ENCODE data around the gene GIPC3. TPM values are rescaled to one million over a fixed set of nuclear protein-coding genes. Genes with fewer than 3 reads are reported as not detected.

GIPC3 gene
- total and polyA plus RNA-seq, 2 experiments from 2014 or later: 0.48 to 0.59 TPM

DNA sequence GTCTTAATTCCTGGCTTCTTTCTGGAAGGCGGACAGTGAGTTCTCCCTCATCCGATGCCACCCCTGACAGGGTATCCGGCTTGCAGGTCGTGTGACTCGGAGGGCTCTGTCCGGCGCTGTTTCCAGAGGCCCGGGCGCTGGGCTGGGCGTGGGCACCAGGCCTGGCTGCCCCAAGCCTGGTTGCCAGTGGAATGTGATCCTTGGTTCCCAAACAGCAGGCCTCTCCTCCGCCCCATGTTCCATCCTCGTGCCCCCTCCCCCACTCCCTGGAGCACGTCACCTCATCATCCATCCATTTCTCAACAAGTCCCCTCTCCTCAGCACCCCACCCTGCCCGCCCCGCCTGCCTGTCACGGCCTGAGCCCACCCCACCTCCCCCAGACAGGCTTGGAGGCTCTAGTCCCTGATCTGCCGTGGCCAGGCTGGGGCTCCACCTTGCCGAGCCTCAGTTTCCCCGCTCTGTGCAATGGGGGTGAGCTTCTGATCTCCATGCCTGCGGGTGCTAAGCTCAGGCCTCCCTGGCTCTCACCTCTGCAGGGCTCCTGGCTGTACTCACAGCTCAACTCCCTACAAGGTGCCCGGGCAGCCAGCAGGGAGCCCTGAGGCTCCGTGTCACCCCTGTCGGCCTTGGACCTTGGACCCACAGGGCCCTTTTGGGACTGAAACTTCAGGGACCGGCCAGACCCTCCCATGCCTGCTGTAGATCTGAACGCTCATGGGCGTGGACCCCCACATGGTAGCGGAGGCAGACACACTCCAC lies 19.1 kb downstream of the GIPC3 start:
- peaks cover 11% of the 10 kb centered on the region for H3K4me1 Mint-ChIP-seq
- peaks cover 11% of the 10 kb centered on the region for H3K27me3 ChIP-seq (ENCODE audit: insufficient read depth)
- no peaks in the 10 kb centered on the region for H3K9me2 ChIP-seq (ENCODE audit: insufficient read depth)
- no peak overlapping the region for H3K27ac ChIP-seq (ENCODE audit: low read depth)
- no peaks in the 10 kb centered on the region for H3K36me3 ChIP-seq (ENCODE audit: insufficient read depth)
- H3K79me2 ChIP-seq (replicated peaks; ENCODE audit: insufficient read depth): no peaks in the 10 kb centered on the region
- H3K4me1 ChIP-seq (ENCODE audit: insufficient read depth): peaks cover 10% of the 10 kb centered on the region
- no peak overlapping the region for H3K4me3 Mint-ChIP-seq
- H3K4me3 ChIP-seq: no peak overlapping the region
- H4K20me1 ChIP-seq (replicated peaks; ENCODE audit: insufficient read depth): no peaks in the 10 kb centered on the region
- no peak for ATAC-seq
- peaks cover 12% of the 10 kb centered on the region for H3K27me3 Mint-ChIP-seq (ENCODE audit: insufficient read depth, low read depth, poor library complexity)
- no peaks in the 10 kb centered on the region for H3K9me3 Mint-ChIP-seq
- no peak overlapping the region for H3K4me2 ChIP-seq
- H2AFZ ChIP-seq: no peak overlapping the region
- DNase-seq (ENCODE audit: low spot score): no peak
- TF ChIP-seq ZNF331 (CRISPR knock-in tag; IDR thresholded peaks at IDR 0.05; ENCODE audit: low read depth) (no peak), NANOG (IDR thresholded peaks at IDR 0.05; ENCODE audit: borderline replicate concordance) (no peak), STAT1 (IDR thresholded peaks at IDR 0.05; ENCODE audit: unreplicated experiment) (no peak), REST (IDR thresholded peaks at IDR 0.05; ENCODE audit: unreplicated experiment) (no peak), POLR2AphosphoS5 (IDR thresholded peaks at IDR 0.05; ENCODE audit: low read depth) (no peak), CTCF (conservative IDR thresholded peaks at IDR 0.05; ENCODE audit: low read depth in 2 of 2) (no peak), JUNB (IDR thresholded peaks at IDR 0.05; ENCODE audit: unreplicated experiment) (no peak), EZH2phosphoT487 (IDR thresholded peaks at IDR 0.05; ENCODE audit: unreplicated experiment) (no peak), EZH2 (IDR thresholded peaks at IDR 0.05; ENCODE audit: low read depth, unreplicated experiment) (no peak), ETS1 (IDR thresholded peaks at IDR 0.05) (no peak), ZNF114 (CRISPR knock-in tag; IDR thresholded peaks at IDR 0.05) (no peak), CREB1 (CRISPR knock-in tag; IDR thresholded peaks at IDR 0.05; ENCODE audit: low read depth) (no peak)
- TF ChIP-seq, protein P1, sequence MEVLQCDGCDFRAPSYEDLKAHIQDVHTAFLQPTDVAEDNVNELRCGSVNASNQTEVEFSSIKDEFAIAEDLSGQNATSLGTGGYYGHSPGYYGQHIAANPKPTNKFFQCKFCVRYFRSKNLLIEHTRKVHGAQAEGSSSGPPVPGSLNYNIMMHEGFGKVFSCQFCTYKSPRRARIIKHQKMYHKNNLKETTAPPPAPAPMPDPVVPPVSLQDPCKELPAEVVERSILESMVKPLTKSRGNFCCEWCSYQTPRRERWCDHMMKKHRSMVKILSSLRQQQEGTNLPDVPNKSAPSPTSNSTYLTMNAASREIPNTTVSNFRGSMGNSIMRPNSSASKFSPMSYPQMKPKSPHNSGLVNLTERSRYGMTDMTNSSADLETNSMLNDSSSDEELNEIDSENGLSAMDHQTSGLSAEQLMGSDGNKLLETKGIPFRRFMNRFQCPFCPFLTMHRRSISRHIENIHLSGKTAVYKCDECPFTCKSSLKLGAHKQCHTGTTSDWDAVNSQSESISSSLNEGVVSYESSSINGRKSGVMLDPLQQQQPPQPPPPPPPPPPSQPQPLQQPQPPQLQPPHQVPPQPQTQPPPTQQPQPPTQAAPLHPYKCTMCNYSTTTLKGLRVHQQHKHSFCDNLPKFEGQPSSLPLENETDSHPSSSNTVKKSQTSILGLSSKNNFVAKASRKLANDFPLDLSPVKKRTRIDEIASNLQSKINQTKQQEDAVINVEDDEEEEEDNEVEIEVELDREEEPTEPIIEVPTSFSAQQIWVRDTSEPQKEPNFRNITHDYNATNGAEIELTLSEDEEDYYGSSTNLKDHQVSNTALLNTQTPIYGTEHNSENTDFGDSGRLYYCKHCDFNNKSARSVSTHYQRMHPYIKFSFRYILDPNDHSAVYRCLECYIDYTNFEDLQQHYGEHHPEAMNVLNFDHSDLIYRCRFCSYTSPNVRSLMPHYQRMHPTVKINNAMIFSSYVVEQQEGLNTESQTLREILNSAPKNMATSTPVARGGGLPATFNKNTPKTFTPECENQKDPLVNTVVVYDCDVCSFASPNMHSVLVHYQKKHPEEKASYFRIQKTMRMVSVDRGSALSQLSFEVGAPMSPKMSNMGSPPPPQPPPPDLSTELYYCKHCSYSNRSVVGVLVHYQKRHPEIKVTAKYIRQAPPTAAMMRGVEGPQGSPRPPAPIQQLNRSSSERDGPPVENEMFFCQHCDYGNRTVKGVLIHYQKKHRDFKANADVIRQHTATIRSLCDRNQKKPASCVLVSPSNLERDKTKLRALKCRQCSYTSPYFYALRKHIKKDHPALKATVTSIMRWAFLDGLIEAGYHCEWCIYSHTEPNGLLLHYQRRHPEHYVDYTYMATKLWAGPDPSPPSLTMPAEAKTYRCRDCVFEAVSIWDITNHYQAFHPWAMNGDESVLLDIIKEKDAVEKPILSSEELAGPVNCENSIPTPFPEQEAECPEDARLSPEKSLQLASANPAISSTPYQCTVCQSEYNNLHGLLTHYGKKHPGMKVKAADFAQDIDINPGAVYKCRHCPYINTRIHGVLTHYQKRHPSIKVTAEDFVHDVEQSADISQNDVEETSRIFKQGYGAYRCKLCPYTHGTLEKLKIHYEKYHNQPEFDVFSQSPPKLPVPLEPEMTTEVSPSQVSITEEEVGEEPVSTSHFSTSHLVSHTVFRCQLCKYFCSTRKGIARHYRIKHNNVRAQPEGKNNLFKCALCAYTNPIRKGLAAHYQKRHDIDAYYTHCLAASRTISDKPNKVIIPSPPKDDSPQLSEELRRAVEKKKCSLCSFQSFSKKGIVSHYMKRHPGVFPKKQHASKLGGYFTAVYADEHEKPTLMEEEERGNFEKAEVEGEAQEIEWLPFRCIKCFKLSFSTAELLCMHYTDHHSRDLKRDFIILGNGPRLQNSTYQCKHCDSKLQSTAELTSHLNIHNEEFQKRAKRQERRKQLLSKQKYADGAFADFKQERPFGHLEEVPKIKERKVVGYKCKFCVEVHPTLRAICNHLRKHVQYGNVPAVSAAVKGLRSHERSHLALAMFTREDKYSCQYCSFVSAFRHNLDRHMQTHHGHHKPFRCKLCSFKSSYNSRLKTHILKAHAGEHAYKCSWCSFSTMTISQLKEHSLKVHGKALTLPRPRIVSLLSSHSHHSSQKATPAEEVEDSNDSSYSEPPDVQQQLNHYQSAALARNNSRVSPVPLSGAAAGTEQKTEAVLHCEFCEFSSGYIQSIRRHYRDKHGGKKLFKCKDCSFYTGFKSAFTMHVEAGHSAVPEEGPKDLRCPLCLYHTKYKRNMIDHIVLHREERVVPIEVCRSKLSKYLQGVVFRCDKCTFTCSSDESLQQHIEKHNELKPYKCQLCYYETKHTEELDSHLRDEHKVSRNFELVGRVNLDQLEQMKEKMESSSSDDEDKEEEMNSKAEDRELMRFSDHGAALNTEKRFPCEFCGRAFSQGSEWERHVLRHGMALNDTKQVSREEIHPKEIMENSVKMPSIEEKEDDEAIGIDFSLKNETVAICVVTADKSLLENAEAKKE (CRISPR knock-in tag; IDR thresholded peaks at IDR 0.05): no peak
- no peak overlapping the region for H3K27ac Mint-ChIP-seq
- no peaks in the 10 kb centered on the region for H3K36me3 Mint-ChIP-seq (ENCODE audit: low read depth)
- peaks cover 4% of the 10 kb centered on the region; the same call in 1 of the 2 replicates for H3F3A ChIP-seq (replicated peaks; ENCODE audit: low read depth)
